Transverse colon (tissue), 4 donors: ENCODE data around the gene PDZD2.

Source experiments
- EP300 ChIP-seq: sonication (generic); formaldehyde crosslinking; IDR thresholded peaks from one replicate; pipeline ENCODE4 v1.6.1; 2017; ENCODE audit warnings: antibody characterized with exemption, low read depth
- POLR2A ChIP-seq: fragments of 450-650 bp; IDR thresholded peaks from one replicate; pipeline ENCODE4 v1.6.1; 2016; ENCODE audit warnings: antibody characterized with exemption, mild to moderate bottlenecking, moderate library complexity
- POLR2AphosphoS5 ChIP-seq, 3 donors: sonication (generic); formaldehyde crosslinking; IDR thresholded peaks; one replicate each; pipeline ENCODE4 v1.6.1; 2016; ENCODE audit warnings: antibody characterized with exemption in 3 of 3
- TF ChIP-seq, protein P1 (sequence below), 5 experiments: fragments of 200-600 bp in 3 of 5; fragments of 450-650 bp in 2 of 5; sonication (generic) in 3 of 5; IDR thresholded peaks; 1 replicate in 2 of 5; 2 replicates in 3 of 5; pipeline ENCODE4 v1.5.1; 2016 to 2017; ENCODE audit warnings: antibody characterized with exemption in 5 of 5, inconsistent platforms in 3 of 5, mild to moderate bottlenecking in 2 of 5, moderate library complexity in 1 of 5

DNA sequence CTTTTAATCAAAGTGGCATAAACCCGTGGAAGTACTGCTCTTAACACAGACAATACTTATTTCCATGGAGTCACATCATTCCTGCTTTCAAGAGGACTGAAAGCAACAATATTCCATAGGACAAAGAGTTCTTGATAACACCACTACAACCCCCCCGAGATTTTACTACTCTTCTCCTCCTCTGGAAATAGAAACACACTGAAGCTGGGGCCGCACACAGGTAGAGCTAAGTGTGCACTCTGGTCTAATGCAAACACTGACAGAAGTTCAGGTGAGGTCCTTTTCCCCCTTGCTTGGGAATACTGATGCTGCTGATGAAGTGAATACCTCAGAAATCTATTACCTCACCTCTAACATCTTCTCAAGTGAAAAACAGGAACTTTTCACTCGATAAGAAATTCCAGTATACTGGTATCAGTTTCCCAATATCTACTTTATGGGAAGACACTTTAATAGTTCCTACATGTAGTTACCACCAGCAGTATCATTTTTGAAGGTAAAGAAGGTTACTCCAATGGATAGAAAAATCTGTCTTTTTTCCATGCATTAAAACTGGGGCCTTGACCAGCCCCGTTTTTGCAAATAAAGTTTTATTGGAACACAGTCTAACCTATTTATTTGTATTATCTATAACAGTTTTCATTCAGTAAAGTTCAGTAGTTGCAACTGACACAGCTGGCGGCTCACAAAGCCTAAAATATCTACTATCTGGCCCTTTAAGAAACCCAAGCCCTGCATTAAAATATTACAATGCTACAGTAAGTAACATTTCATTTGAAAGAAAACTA is 485.2 kb downstream of the PDZD2 start:
- no peak for TF ChIP-seq POLR2AphosphoS5 (IDR thresholded peaks at IDR 0.05)
- TF ChIP-seq, protein P1, sequence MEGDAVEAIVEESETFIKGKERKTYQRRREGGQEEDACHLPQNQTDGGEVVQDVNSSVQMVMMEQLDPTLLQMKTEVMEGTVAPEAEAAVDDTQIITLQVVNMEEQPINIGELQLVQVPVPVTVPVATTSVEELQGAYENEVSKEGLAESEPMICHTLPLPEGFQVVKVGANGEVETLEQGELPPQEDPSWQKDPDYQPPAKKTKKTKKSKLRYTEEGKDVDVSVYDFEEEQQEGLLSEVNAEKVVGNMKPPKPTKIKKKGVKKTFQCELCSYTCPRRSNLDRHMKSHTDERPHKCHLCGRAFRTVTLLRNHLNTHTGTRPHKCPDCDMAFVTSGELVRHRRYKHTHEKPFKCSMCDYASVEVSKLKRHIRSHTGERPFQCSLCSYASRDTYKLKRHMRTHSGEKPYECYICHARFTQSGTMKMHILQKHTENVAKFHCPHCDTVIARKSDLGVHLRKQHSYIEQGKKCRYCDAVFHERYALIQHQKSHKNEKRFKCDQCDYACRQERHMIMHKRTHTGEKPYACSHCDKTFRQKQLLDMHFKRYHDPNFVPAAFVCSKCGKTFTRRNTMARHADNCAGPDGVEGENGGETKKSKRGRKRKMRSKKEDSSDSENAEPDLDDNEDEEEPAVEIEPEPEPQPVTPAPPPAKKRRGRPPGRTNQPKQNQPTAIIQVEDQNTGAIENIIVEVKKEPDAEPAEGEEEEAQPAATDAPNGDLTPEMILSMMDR (IDR thresholded peaks at IDR 0.05), result no peak
- TF ChIP-seq EP300, result no peak
- TF ChIP-seq POLR2A, result no peak
